ENCODE results near the gene NME9.

GRCh38 chr3:138355071-138355470 lies 25.4 kb upstream of the NME9 start:
- TF ChIP-seq MAX (IDR thresholded peaks at IDR 0.05; ENCODE audit: low read depth, low read length) (no peak), CTCF (IDR thresholded peaks at IDR 0.05; ENCODE audit: low read depth, low read length) (no peak), POLR2A (IDR thresholded peaks at IDR 0.05; ENCODE audit: extremely low read depth, insufficient read length) (no peak), MYC (IDR thresholded peaks at IDR 0.05; ENCODE audit: low read depth, low read length) (no peak)
